Epithelial cell of proximal tubule (primary cell): ENCODE results near the gene KCNG2. TPM values are rescaled to one million over a fixed set of nuclear protein-coding genes. Genes with fewer than 3 reads are reported as not detected.

ENCODE experiments used
- DNase-seq: peaks from one replicate; pipeline ENCODE4 v3.0.0-alpha.2; 2011; ENCODE audit warnings: low read depth
- H3K4me3 ChIP-seq: 2 replicates; pipeline ENCODE4 v1.5.1; 2011; ENCODE audit warnings: low read depth, mild to moderate bottlenecking, low read length
- CTCF ChIP-seq: conservative IDR thresholded peaks from 2 replicates; pipeline ENCODE4 v1.5.1; 2012; ENCODE audit warnings: low read depth, mild to moderate bottlenecking, low read length
- total RNA-seq: library from RNA; depleted of rRNA; stranded (reverse); fragments of >200 nt; gene quantifications from 2 replicates; pipeline ENCODE4 v1.2.3, GENCODE V29; 2015

The KCNG2 gene
- total RNA-seq, 1 donor from 2014 or later, result not detected

GRCh38 chr18:79901665-79902064, 103.9 kb downstream of the KCNG2 start:
- DNase-seq, result no peak
- no peak for TF ChIP-seq CTCF
- H3K4me3 ChIP-seq, result no peak overlapping the region

- no peak for DNase-seq
- no peak for TF ChIP-seq CTCF
Observed at GRCh38 chr18:79902075-79902474, 104.3 kb downstream of the KCNG2 start.

GRCh38 chr18:79902640-79903039, 104.9 kb downstream of the KCNG2 start:
- TF ChIP-seq CTCF, result no peak
- no peak for DNase-seq
- no peak overlapping the region for H3K4me3 ChIP-seq

More at GRCh38 chr18:79902075-79902474, 104.3 kb downstream of the KCNG2 start:
- H3K4me3 ChIP-seq, result no peak overlapping the region

- no peak for TF ChIP-seq CTCF
- DNase-seq, result no peak
- no peak overlapping the region for H3K4me3 ChIP-seq
Observed at GRCh38 chr18:79903071-79903635, 105.4 kb downstream of the KCNG2 start.

- no peak overlapping the region for H3K4me3 ChIP-seq
- TF ChIP-seq CTCF, result no peak
- DNase-seq, result no peak
Observed at GRCh38 chr18:79903787-79904356, 106.1 kb downstream of the KCNG2 start.

- no peak for DNase-seq
- no peak for TF ChIP-seq CTCF
Observed at GRCh38 chr18:79904357-79905147, 106.8 kb downstream of the KCNG2 start.

More at GRCh38 chr18:79904357-79905147, 106.8 kb downstream of the KCNG2 start:
- no peak overlapping the region for H3K4me3 ChIP-seq
